CD4-positive, alpha-beta T cell treated with Interleukin-12 subunit alpha and Interleukin-12 subunit beta, for 1 hour (primary cell): ENCODE data around the gene GPR162.
A peak's percentile ranks its signal among the peaks of the same experiment; 100 is the strongest.

Source experiments
- DNase-seq: peaks from one replicate; pipeline ENCODE4 v3.0.0-alpha.2; 2020

Gene GPR162

DNA sequence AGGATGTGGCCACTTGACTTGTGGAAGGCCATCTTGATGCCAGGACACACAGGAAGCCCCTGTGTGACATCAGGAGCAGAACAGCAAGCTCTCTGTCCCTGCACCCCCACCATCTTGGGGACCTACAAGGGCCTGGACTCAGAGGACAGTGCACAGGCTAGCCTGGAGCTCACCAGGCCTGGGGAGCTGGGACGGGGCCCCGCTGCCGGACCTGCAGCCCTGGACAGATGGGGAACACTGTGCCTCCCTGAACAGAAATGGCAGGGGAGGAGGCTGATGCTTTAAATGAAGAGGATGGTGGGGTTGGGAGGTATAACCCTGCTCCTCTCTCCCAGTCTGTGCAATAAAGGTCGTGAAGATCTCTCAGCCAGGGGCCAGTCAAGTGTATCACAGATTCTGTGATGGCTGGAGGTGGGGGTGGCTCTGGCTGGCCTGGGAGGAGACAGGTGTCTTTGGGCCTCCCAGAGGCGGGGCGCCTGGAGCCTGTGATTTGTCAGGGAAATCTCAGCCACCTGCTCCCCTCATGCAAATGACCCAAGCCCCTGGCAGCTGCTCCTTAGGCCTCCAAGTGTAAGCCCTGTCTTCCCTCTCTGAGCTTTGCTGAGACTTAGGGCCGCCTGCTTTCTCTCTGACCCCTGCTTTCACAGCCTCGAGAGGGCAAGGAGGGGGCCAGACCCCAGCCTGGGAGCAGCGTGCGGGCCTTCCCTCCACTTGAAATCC, 18.0 kb downstream of the GPR162 start:
- DNase-seq = no peak

DNA sequence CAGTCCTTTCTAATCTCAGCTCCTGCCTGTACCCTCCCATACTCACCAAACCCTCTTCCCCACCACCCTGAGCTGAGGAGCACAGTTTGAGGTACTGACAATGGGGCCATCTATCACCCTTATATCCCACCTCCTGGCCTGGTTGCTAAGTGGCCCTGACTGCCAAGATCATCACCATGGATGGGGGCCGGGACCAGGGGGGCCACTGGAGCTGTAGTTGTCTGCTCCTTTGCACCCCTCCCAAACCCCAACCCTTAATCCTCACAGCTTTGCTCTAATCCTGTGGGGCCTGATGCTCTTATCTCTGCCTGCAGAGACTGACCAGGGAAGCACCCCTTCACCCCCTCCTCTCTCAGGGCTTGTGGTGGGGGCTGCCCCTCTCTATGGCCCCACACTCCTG, 18.7 kb downstream of the GPR162 start:
- DNase-seq = no peak

DNA sequence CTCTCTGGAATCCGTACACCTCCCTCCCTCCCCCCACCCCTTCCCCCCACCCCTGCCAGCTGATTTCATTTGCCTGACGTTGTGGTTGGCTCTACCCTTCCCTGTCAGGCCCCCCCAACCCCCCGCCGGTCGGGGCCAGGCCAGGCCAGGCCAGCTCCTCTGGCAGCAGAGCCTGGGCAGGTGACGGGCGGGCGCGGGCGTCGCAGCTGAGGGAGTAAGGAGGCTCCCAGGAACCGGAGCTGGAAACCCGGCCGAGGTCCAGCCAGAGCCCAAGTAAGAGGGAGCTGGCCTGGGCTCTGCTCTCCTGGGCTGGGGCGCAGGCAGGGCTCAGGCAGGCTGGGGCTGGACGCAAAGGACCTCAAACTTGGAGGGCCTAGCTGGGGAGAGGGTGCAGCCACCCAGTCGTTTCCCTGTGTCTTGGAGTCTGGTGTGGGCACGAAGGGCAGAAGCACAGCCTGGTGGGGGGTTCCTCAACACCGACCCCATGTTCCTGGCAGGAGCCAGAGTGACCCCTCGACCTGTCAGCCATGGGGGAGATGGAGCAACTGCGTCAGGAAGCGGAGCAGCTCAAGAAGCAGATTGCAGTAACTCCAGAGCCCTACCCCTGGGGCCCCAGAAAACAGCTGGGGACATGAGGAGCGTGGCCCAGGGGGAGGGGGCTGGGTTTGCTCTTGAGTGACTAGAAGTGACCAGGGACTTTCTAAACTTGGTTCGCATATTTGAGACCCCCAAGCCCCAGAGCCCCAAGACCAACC, 19.3 kb downstream of the GPR162 start, which contains the start of gene GNB3:
GNB3 (plus strand) TSS at position 165 of the 755 bp plus-strand sequence; CDS start at position 528, 363 bp downstream.
- no peak for DNase-seq

DNA sequence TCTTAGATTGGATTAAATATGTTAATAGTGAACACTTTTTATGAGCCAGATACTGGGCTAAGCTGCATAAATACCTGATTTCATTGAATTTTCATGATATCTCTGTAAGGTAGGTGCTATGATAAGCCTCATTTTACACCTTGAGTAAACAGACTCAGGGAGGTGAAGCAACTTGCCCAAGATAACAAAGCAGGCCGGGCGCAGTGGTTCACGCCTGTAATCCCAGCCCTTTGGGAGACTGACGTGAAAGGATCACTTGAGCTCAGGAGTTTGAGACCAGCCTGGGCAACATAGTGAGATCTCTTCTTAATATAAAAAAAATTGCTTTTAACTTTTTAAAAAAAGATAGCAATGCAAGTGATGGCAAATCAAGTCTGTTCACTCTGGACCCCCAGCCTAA, 20.5 kb downstream of the GPR162 start:
- no peak for DNase-seq

DNA sequence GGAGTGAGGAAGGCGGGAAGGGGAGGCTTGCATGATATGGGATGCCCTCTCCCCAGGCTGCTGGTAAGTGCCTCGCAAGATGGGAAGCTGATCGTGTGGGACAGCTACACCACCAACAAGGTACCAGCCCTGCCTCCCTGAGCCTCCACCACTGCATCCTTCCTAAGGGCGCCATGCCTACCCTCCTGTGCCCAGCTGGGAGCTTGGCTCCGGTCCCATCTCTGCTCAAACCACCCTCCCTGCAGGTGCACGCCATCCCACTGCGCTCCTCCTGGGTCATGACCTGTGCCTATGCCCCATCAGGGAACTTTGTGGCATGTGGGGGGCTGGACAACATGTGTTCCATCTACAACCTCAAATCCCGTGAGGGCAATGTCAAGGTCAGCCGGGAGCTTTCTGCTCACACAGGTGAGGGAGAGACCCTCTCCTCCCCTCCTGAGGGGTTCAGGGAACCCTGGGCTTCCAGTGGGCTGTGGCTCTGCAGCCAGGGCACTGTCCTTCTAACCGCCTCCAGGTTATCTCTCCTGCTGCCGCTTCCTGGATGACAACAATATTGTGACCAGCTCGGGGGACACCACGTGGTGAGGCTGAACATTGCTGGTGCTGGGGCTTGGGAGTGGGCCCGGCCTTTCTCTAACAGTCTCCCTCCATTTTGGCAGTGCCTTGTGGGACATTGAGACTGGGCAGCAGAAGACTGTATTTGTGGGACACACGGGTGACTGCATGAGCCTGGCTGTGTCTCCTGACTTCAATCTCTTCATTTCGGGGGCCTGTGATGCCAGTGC, 21.7 kb downstream of the GPR162 start:
- no peak for DNase-seq

DNA sequence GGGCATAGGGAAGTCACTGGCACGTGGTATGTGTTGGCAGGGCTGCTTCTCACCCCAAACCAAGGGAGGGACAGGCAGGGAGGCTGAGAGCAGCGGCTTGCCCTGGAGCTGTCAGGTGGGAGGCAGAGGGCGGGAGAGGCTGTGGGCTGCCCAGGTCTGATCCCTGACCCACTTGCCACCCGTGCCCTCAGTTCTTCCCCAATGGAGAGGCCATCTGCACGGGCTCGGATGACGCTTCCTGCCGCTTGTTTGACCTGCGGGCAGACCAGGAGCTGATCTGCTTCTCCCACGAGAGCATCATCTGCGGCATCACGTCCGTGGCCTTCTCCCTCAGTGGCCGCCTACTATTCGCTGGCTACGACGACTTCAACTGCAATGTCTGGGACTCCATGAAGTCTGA, 23.8 kb downstream of the GPR162 start:
- DNase-seq = no peak

DNA sequence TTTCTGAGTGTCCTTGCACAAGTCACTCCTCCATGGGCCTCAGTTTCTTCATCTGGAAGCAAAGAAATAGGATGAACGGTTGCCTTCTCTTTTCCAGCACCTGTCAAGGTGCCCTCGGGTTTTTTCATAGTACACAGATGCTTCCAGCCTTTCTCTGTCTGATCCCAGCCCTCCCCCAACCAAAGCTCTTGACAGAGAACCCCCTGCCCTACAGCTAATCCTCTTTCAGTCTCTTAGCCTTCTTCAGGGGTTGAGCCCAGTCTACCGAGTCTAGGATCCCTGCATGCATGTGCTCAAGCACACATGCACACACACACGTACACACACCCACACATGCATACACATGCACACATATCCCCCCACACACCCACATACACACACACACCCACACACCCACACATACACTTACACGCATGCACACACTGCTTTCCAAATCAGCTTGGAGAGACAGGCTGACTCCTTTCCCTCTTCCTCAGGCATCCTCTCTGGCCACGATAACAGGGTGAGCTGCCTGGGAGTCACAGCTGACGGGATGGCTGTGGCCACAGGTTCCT, 24.8 kb downstream of the GPR162 start:
- DNase-seq = no peak

DNA sequence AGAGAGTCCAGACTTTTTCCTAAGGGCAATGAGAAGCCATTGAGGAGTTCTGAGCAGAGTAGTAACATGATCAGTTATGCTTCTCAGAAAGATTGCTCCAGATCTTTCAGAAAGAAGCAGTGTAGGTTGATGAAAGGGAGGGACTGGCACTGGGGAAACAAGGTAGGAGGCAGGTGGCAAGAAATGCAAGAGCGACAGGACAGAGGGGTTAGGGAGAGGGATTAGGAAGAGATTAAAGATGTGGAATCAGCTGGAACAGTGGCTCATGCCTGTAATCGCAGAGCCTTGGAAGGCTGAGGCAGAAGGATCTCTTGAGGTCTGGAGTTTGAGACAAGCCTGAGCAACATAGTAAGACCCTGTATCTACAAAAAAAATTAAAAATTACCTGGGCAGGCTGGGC, 26.1 kb downstream of the GPR162 start:
- no peak for DNase-seq

DNA sequence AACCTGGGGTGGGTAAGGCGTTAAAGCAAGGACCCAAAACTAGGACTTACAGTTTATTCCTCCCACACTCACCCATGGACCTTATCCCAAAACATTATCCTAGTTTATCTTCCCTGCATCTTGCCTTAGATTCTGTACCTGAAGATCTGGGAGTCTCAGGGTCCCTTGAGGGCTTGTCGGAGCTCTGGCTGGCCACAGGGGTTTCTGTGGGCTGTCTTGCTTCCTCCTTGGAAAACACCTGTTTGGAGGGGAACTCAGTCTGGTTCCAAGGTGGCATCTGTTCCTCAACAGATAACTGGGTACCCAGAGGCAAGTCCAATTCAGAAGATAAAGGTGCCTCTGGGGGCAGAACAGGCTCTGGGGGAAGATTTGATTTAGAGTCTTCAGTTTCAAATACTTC, 27.8 kb downstream of the GPR162 start:
- DNase-seq = no peak

DNA sequence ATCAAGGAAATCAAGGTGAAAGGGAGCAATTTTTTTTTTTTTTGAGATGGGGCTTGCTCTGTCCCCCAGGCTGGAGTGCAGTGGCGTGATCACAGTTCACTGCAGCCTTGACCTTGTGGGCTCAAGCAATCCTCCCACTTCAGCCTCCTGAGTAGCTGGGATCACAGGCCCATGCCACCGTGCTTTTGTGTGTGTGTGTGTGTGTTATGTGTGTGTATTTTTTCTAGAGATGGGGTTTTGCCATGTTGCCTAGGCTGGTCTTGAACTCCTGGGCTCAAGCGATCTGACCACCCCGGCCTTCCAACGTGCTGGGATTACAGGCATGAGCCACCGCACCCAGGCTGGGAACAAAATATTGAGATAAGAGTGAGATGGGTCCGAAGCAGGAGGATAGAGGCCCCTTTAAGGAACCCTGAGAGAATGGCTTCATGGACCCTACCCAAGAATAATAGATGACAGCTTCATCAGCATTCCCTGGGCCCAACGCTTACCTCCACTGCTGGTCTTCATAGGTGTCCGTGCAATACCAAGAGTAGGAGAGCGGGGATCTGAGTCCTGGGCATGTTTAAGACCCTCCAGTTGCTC, 28.4 kb downstream of the GPR162 start:
- DNase-seq = no peak

DNA sequence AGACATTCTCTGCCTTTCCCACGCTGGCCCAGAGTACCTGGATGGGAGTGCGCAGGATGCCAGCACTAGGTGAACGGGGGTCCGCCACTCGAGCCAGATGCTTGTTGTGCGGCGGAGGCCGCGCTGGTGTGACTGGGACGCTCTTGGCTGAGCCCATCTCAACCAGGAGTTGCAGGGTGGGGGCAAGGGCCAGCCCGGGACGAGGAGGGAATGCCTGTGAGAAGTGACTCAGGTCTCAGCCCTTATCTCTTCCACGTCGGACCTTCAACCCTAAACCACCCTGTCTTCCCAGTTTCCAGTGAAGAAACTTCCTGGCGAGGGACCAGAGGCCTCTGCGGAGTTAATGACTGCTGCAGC, 29.2 kb downstream of the GPR162 start:
- no peak for DNase-seq

DNA sequence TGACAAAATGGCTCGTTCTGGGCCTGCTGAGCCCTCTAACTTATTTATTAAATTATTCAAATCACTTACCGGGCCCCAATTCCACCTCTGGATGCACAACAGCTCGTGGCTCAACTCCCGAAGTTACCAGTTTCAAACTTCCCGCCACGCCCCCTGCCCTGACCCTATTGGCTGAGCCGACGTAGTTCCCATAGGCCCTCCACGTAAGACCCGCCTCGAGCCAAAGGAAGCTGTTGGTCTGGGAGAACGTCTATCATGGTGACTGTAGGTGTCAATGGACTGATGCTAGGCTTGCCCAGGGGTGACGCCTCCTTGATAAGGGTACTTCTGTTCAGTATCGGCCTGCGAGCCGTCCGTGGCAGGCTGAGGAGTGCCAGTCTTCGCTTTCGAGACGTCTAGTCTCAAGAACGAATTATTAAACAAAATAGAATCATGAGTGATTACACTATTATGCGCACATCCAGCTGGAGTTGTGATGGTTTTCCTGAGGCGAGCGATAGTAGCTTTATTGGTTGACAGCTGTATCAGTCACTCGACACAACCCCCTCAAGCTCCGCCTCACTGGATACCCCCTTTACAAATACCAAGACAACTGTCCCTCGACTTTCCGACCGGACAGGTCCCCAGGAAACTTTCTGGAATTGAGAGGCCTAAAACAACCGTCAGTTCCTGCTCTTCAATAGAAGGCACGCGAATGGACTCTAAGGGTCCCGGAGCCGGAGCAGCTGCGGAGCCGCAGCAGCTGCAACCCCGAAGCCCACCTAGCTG, 29.7 kb downstream of the GPR162 start, which contains the start of gene CDCA3:
CDCA3 (minus strand) TSS at position 134 of the 768 bp plus-strand sequence. CDS start 334 bp downstream, outside the sequence.
- DNase-seq = peak; percentile 95

DNA sequence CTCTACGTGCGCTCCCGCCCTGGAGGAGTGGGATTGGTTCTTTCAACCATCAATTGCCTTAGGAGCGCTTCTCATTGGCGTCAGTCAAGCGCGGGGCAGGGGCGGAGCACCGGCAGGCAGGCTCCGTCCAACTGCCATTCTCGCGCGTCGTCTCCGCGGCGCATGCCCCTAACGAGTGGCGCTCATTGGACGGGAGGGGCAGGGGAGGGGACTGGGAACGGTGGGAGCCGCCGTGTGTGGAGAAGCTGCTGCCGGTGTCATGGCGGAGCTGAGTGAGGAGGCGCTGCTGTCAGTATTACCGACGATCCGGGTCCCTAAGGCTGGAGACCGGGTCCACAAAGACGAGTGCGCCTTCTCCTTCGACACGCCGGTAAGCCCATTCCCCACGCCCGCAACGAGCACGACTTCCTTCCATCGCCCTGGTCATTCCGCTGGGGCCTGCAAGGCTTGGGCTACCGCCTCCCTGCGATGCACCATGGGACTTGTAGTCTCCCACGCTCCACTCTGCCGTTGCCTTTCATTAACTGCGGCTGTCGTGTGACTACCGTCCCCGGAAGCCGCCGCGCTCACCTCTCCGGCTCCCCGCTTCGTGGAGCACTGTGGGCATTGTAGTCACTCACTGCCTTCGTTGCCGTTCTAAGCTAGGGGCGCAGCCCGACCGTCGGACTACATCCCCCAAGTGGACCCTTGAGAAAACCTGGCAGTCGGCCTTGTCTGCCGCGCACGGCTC, 30.5 kb downstream of the GPR162 start, which contains the start of gene USP5:
USP5 (plus strand) TSS at position 230 of the 730 bp plus-strand sequence; CDS start at position 260, 30 bp downstream.
- DNase-seq = peak; percentile 99

DNA sequence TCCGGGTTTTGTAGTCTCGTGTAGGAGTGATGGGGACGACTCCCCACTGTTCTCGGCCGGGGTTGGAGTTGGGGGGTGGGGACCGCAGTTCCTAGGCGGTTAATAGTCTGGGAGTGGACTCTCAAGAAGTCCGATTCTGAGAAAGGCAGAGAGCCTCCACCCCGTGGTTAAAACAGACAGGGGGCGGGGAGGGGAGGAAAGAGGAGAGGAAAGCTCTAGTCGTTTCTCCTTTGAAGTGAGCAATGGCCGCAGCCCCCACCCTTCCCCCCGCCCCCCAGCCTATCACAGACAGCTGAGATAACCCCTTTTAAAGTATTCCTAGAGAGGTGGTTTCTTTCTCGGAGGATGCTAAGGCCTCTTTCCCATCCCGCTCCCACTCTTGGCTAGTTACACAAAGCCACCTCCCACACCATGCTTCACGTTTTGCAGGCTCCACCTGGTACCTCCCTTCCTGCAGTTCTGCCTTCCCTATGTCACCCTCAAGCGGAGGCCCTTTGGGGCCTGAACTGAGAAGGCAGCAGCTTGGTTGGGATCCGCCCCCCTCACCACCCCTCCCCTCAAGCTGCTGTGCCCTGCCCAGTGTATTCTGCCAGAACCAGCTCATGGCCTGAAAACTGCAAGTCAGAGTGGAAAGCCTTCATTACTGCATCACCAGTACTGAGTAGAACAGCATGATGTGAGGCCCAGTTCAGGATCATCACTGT, 31.2 kb downstream of the GPR162 start:
- peak; percentile 67 for DNase-seq

DNA sequence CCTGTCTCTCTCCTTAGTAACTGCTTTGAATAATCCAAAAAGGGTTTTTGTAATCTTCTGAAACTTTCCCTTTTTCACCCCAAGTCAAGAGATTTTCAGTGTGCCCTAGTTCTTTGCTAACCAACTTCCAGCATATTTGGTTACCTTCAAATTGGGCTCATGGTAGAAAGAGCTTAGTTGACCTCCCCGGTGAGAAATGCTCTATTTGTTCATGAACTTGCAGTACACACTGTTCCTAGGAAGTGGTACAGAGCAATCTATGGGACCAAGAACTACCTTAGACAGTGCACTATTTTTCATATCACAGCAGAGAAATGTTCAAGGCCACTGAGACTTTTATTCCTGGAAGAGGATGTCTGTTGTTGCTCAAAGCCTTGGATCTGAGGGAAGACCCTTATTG, 32.0 kb downstream of the GPR162 start:
- no peak for DNase-seq

DNA sequence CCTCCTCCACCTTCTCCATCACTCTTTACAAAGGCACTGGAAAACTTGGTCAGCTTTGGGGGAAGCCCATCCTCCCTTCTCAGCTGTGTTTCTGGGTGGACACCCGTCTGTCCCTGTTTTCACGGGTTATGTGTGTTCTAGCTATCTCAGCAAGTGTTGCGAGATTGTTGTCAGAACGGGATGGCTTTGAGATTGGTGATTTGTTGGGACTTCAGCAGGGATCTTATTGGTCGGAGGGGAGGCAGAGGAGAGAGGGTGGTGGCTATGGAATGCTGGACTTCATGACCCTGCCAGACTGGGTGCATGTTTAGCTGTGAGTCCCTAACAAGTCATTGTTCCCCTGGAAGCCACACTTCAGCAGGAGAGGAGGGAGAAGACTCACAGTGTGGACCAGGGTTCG, 32.4 kb downstream of the GPR162 start:
- DNase-seq = no peak

DNA sequence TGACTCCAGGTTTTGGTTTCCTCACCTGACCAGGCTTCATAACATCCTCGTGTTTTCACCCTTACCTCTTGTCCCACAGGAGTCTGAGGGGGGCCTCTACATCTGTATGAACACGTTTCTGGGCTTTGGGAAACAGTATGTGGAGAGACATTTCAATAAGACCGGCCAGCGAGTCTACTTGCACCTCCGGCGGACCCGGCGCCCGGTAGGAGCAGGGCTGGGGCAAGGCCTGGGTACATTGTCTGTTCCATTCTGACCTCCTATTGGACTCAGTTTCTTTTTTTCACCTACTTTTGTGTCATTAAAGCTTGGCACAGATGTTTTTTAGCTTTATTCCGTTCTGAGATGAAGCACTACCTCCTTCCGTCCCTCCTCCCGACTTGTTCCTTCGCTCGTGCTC, 33.7 kb downstream of the GPR162 start:
- DNase-seq = no peak

DNA sequence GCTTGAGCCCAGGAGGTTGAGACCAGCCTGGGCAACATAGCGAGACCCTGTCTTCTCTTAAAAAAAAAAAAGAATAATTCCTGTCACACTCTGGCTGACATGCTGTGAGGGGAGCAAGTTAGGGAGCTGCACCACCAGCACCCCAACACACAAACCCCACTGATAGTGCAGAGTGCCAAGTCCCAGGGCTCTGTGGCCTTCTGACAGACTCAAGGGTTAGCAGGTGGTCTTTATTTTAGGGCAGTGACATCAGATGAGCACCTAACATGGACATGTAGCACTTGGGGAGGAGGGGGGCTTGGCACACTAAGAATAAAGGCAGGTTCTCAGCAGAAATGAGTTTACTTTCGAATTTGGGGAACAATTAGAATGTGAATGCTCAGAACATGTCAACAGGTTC, 37.2 kb downstream of the GPR162 start:
- DNase-seq = no peak

DNA sequence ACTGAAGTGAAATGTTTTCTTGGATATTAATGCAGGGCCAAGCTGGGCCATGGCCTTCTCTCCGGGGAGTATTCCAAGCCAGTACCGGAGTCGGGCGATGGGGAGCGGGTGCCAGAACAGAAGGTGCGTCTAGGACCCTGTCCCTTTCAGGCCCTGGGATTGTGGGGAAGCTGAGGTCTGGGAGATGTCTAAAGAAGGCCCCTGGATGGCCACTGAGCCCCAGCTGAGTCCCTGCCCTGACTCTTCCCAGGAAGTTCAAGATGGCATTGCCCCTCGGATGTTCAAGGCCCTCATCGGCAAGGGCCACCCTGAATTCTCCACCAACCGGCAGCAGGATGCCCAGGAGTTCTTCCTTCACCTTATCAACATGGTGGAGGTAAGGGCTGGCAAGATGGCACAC, 38.5 kb downstream of the GPR162 start:
- no peak for DNase-seq

DNA sequence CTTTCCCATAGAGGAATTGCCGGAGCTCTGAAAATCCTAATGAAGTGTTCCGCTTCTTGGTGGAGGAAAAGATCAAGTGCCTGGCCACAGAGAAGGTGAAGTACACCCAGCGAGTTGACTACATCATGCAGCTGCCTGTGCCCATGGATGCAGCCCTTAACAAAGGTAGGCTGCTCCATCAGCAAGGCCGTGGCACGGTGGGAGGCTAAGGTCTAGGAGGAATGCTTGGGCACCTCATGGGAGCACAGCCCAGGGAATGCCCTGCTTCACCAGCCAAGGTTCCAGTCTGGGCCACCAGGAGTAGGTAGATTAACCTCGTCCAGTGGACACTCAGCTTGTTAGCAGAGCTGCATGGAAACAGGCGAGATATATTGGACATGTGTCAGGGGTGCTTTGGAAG, 39.3 kb downstream of the GPR162 start:
- no peak for DNase-seq

DNA sequence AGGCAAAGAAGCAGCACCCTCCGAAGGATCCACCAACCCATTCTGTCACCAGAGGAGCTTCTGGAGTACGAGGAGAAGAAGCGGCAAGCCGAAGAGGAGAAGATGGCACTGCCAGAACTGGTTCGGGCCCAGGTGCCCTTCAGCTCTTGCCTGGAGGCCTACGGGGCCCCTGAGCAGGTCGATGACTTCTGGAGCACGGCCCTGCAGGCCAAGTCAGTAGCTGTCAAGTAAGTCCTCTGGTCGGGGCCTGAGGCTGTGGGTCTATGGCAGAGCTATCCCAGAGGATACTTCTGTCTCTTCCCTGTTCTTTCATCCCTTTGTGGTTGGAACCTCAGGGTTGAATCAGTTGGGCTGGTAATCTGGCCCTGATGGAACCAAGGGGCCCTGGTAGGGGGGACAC, 39.8 kb downstream of the GPR162 start:
- no peak for DNase-seq
